ENCODE measurements around the gene SLC49A4.

- TF ChIP-seq GATA2 (IDR thresholded peaks at IDR 0.05; ENCODE audit: low read depth, low read length) (no peak), GATA3 (IDR thresholded peaks at IDR 0.05; ENCODE audit: low read depth, low read length) (no peak)
Observed at GRCh38 chr3:122794483-122794778, 438 bp upstream of the SLC49A4 start.

Data from SH-SY5Y (cell line).